ENCODE measurements around the gene GABPB1. TPM values are rescaled to one million over a fixed set of nuclear protein-coding genes. Genes with fewer than 3 reads are reported as not detected.

GABPB1 gene
- total and polyA plus RNA-seq, 4 donors, result 16.2 to 42.5 (median 23.1) TPM

- H3K27ac ChIP-seq (ENCODE audit: low read depth, low read length), result no peak overlapping the region
- H3K27me3 ChIP-seq (ENCODE audit: control insufficient read depth, insufficient read depth, low read length), result no peaks in the 10 kb centered on the region
- H3K9me3 ChIP-seq (ENCODE audit: control insufficient read depth, insufficient read depth, low read length), result no peaks in the 10 kb centered on the region
- 96% methylated on average over 3 of the region's 6 CpGs for WGBS (ENCODE audit: insufficient coverage)
- H3K4me1 ChIP-seq (ENCODE audit: control insufficient read depth, insufficient read depth, low read length), result no peaks in the 10 kb centered on the region
- no peak for DNase-seq (ENCODE audit: low read depth in 4 of 6, low spot score in 6 of 6)
- no peaks in the 10 kb centered on the region for H3K36me3 ChIP-seq (ENCODE audit: control insufficient read depth, insufficient read depth, low read length)
- no peak overlapping the region for H3K4me3 ChIP-seq (ENCODE audit: low read depth, low read length)
Observed at GRCh38 chr15:50250760-50251394, 104.1 kb downstream of the GABPB1 start.

- WGBS (ENCODE audit: insufficient coverage), result 58% methylated on average over 2 of the region's 2 CpGs
- H3K4me1 ChIP-seq (ENCODE audit: control insufficient read depth, insufficient read depth, low read length), result no peaks in the 10 kb centered on the region
- no peak overlapping the region for H3K27ac ChIP-seq (ENCODE audit: low read depth, low read length)
- H3K27me3 ChIP-seq (ENCODE audit: control insufficient read depth, insufficient read depth, low read length), result no peaks in the 10 kb centered on the region
- no peaks in the 10 kb centered on the region for H3K9me3 ChIP-seq (ENCODE audit: control insufficient read depth, insufficient read depth, low read length)
- H3K4me3 ChIP-seq (ENCODE audit: low read depth, low read length), result no peak overlapping the region
- no peaks in the 10 kb centered on the region for H3K36me3 ChIP-seq (ENCODE audit: control insufficient read depth, insufficient read depth, low read length)
- DNase-seq (ENCODE audit: low read depth in 4 of 6, low spot score in 6 of 6), result no peak
Observed at GRCh38 chr15:50249704-50250103, 105.3 kb downstream of the GABPB1 start.

DNA sequence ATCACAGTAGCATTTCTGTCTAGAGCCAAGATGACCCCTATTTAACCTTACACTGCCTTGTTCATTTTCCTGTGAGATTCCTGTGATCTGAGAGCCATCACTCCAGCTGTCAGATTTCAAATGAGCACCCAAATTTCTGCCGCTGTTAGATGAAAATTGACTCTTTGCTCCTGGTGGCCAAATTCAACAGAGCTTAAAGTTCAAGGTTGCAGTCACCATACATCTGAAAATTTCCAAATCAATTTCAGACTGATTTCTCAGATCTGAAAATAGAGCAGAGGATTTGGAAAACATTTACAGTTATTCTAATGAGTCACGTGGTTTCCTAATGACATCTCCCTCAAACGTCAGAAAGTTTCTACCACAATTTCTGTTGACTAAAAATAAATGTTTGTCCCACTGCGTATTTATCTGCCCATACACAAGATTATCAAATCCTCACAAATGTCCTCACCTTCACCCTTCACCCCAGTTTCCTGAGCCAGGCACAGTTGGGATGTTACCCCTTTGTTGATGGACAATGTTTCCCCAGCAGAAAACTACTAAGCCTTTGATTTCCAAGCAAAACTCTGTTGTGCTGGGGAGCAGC is 105.9 kb downstream of the GABPB1 start:
- WGBS (ENCODE audit: insufficient coverage), result 92% methylated on average over 4 of the region's 4 CpGs
- Histone ChIP-seq H3K27ac (ENCODE audit: low read depth, low read length) (no peak overlapping the region), H3K36me3 (ENCODE audit: control insufficient read depth, insufficient read depth, low read length) (no peaks in the 10 kb centered on the region), H3K4me1 (ENCODE audit: control insufficient read depth, insufficient read depth, low read length) (no peaks in the 10 kb centered on the region), H3K27me3 (ENCODE audit: control insufficient read depth, insufficient read depth, low read length) (no peaks in the 10 kb centered on the region), H3K9me3 (ENCODE audit: control insufficient read depth, insufficient read depth, low read length) (no peaks in the 10 kb centered on the region), H3K4me3 (ENCODE audit: low read depth, low read length) (no peak overlapping the region)
- DNase-seq (ENCODE audit: low read depth in 4 of 6, low spot score in 6 of 6), result no peak

- WGBS (ENCODE audit: insufficient coverage), result 87% methylated on average over 13 of the region's 14 CpGs
- Histone ChIP-seq H3K36me3 (ENCODE audit: control insufficient read depth, insufficient read depth, low read length) (no peaks in the 10 kb centered on the region), H3K4me3 (ENCODE audit: low read depth, low read length) (no peak overlapping the region), H3K9me3 (ENCODE audit: control insufficient read depth, insufficient read depth, low read length) (no peaks in the 10 kb centered on the region), H3K27ac (ENCODE audit: low read depth, low read length) (no peak overlapping the region), H3K4me1 (ENCODE audit: control insufficient read depth, insufficient read depth, low read length) (no peaks in the 10 kb centered on the region), H3K27me3 (ENCODE audit: control insufficient read depth, insufficient read depth, low read length) (no peaks in the 10 kb centered on the region)
- no peak for DNase-seq (ENCODE audit: low read depth in 4 of 6, low spot score in 6 of 6)
Observed at GRCh38 chr15:50247819-50248655, 107.0 kb downstream of the GABPB1 start.

DNA sequence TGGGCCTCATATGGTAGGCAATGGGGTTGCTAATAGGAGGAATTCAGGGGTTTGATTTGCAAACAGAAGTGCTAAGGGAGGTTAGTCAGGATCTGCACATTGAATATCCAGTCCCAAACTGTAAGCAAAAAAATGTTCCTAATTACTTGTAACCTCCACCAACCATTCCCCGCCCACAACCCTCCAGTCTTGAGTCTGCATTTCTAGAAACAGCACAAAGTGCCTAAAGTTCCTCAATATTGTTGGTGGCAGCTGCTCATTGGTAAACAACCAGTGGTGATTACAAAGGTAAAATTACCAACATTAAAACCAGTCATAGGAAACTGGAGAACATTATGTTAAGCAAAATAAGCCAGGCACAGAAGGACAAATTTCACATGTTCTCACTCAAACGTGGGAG is 108.4 kb downstream of the GABPB1 start:
- WGBS (ENCODE audit: insufficient coverage), result 94% methylated on average over 2 of the region's 2 CpGs
- Histone ChIP-seq H3K9me3 (ENCODE audit: control insufficient read depth, insufficient read depth, low read length) (no peaks in the 10 kb centered on the region), H3K4me1 (ENCODE audit: control insufficient read depth, insufficient read depth, low read length) (no peaks in the 10 kb centered on the region), H3K4me3 (ENCODE audit: low read depth, low read length) (no peak overlapping the region), H3K27me3 (ENCODE audit: control insufficient read depth, insufficient read depth, low read length) (no peaks in the 10 kb centered on the region), H3K36me3 (ENCODE audit: control insufficient read depth, insufficient read depth, low read length) (no peaks in the 10 kb centered on the region), H3K27ac (ENCODE audit: low read depth, low read length) (no peak overlapping the region)
- no peak for DNase-seq (ENCODE audit: low read depth in 4 of 6, low spot score in 6 of 6)

GRCh38 chr15:50244959-50245624 is 109.9 kb downstream of the GABPB1 start:
- Histone ChIP-seq H3K9me3 (ENCODE audit: control insufficient read depth, insufficient read depth, low read length) (no peaks in the 10 kb centered on the region), H3K4me1 (ENCODE audit: control insufficient read depth, insufficient read depth, low read length) (no peaks in the 10 kb centered on the region), H3K27me3 (ENCODE audit: control insufficient read depth, insufficient read depth, low read length) (no peaks in the 10 kb centered on the region), H3K4me3 (ENCODE audit: low read depth, low read length) (no peak overlapping the region), H3K36me3 (ENCODE audit: control insufficient read depth, insufficient read depth, low read length) (no peaks in the 10 kb centered on the region), H3K27ac (ENCODE audit: low read depth, low read length) (no peak overlapping the region)
- no CpG with 5 or more reads among the region's 2 CpGs for WGBS (ENCODE audit: insufficient coverage)
- DNase-seq (ENCODE audit: low read depth in 4 of 6, low spot score in 6 of 6), result no peak

- H3K9me3 ChIP-seq (ENCODE audit: control insufficient read depth, insufficient read depth, low read length), result no peaks in the 10 kb centered on the region
- no peaks in the 10 kb centered on the region for H3K36me3 ChIP-seq (ENCODE audit: control insufficient read depth, insufficient read depth, low read length)
- no peak overlapping the region for H3K27ac ChIP-seq (ENCODE audit: low read depth, low read length)
- 93% methylated on average over 1 of the region's 1 CpG for WGBS (ENCODE audit: insufficient coverage)
- DNase-seq (ENCODE audit: low read depth in 4 of 6, low spot score in 6 of 6), result no peak
- H3K27me3 ChIP-seq (ENCODE audit: control insufficient read depth, insufficient read depth, low read length), result no peaks in the 10 kb centered on the region
- no peaks in the 10 kb centered on the region for H3K4me1 ChIP-seq (ENCODE audit: control insufficient read depth, insufficient read depth, low read length)
- H3K4me3 ChIP-seq (ENCODE audit: low read depth, low read length), result no peak overlapping the region
Observed at GRCh38 chr15:50244153-50244552, 110.8 kb downstream of the GABPB1 start.

DNA sequence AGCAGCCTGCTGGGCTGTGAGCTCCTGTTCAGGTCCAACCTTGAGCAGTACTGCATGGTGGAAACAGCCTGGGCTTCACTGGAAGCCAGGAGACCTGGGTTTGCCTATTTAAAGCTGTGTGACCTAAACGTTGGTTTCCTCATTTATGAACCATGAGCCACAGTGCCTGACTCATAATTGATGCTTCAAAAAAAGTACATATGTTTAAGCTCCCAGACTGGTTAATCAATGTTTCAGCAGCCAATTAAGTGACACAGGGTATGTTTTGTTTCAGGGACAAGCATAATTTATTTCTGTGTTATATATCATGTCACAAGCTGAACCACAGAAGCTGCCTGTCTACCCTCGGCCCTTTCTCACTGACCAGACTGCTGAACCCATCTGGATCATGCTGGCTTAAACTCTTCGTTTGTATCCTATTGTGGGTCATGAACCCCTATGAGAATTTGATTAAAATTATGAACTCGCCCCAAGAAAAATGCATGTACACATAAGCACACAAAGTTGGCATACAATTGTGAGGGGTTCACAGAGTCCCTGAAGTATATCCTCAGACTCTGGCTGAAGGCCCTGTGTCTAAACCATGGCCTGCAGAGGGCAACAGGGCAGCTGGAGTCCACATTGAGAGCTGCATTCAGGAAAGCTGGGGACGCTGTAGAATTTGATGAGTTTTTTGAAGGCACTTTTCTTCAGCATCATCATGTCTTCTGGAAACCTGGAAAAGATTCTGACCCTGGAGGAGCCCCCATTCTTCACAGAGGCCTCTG is 113.1 kb downstream of the GABPB1 start:
- no peaks in the 10 kb centered on the region for H3K9me3 ChIP-seq (ENCODE audit: control insufficient read depth, insufficient read depth, low read length)
- no peaks in the 10 kb centered on the region for H3K27me3 ChIP-seq (ENCODE audit: control insufficient read depth, insufficient read depth, low read length)
- 74% methylated on average over 3 of the region's 5 CpGs for WGBS (ENCODE audit: insufficient coverage)
- no peaks in the 10 kb centered on the region for H3K4me1 ChIP-seq (ENCODE audit: control insufficient read depth, insufficient read depth, low read length)
- H3K27ac ChIP-seq (ENCODE audit: low read depth, low read length), result no peak overlapping the region
- DNase-seq (ENCODE audit: low read depth in 4 of 6, low spot score in 6 of 6), result no peak
- H3K36me3 ChIP-seq (ENCODE audit: control insufficient read depth, insufficient read depth, low read length), result no peaks in the 10 kb centered on the region
- H3K4me3 ChIP-seq (ENCODE audit: low read depth, low read length), result no peak overlapping the region

DNA sequence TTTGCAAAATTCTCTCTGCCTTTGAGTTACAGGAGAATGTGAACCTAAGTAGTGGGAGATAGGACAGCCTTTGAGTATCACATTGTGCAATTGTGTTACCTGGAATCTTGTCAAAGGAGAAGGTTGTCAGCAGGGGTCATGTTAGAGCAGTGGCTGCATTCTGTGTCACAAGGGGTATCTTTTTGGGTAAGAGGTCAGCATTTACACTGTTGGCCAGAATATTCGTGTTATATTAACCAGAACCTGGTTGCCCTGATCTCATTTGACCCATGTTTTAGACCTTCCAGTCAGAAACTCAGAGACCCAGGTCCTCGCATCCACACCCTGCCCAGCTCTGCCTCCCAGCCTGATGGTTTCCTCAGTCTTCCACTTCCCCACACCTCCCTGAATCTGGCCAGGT is 116.7 kb downstream of the GABPB1 start:
- H3K4me3 ChIP-seq (ENCODE audit: low read depth, low read length), result no peak overlapping the region
- 94% methylated on average over 2 of the region's 2 CpGs for WGBS (ENCODE audit: insufficient coverage)
- no peaks in the 10 kb centered on the region for H3K9me3 ChIP-seq (ENCODE audit: control insufficient read depth, insufficient read depth, low read length)
- no peaks in the 10 kb centered on the region for H3K36me3 ChIP-seq (ENCODE audit: control insufficient read depth, insufficient read depth, low read length)
- DNase-seq (ENCODE audit: low read depth in 4 of 6, low spot score in 6 of 6), result no peak
- no peaks in the 10 kb centered on the region for H3K4me1 ChIP-seq (ENCODE audit: control insufficient read depth, insufficient read depth, low read length)
- H3K27me3 ChIP-seq (ENCODE audit: control insufficient read depth, insufficient read depth, low read length), result no peaks in the 10 kb centered on the region
- H3K27ac ChIP-seq (ENCODE audit: low read depth, low read length), result no peak overlapping the region
